Stimulated activated naive CD8-positive, alpha-beta T cell treated with anti-CD3 and anti-CD28 coated beads, Interleukin-15, amount 100 ng/mL, for 72 hours (primary cell): ENCODE measurements around the gene CLK3.
"Not testable (repeated sequence)": the region's sequence is repeated elsewhere in the genome, so short reads cannot be mapped to it uniquely, and the experiment has no call there.

Experiments used
- ATAC-seq: fragments of 150-1000 bp; cut with Tn5 transposase; 2 replicates; pipeline ENCODE4 v1.10.0; 2021; ENCODE audit warnings: mild to moderate bottlenecking, moderate library complexity
- DNase-seq, 2 donors: peaks; one replicate each; pipeline ENCODE4 v3.0.0; 2021 to 2022
- H3K27ac Mint-ChIP-seq, 2 donors: one replicate each; pipeline ENCODE4 v1.8.0; 2022; ENCODE audit warnings: mild to moderate bottlenecking in 2 of 2, mixed read lengths in 2 of 2, moderate library complexity in 2 of 2
- H3K27me3 Mint-ChIP-seq: one replicate; pipeline ENCODE4 v1.8.0; 2022; ENCODE audit warnings: mixed read lengths
- H3K4me1 Mint-ChIP-seq: one replicate; pipeline ENCODE4 v1.8.0; 2022; ENCODE audit warnings: mild to moderate bottlenecking, mixed read lengths
- H3K4me3 Mint-ChIP-seq, 2 donors: one replicate each; pipeline ENCODE4 v1.8.0; 2022; ENCODE audit warnings: mild to moderate bottlenecking in 2 of 2, mixed read lengths in 2 of 2, moderate library complexity in 1 of 2
- H3K9me3 Mint-ChIP-seq, 2 donors: one replicate each; pipeline ENCODE4 v1.8.0; 2022; ENCODE audit warnings: mixed read lengths in 2 of 2

CLK3 gene

GRCh38 chr15:74595271-74595670 is 20.4 kb upstream of the CLK3 start:
- Mint-ChIP-seq H3K4me3 (no peak overlapping the region), H3K27ac (peak overlapping the region in 1 of 2 donors; percentile 16), H3K27me3 (no peaks in the 10 kb centered on the region), H3K4me1 (peaks cover 25% of the 10 kb centered on the region), H3K9me3 (no peaks in the 10 kb centered on the region)
- no peak for DNase-seq
- ATAC-seq = no peak

GRCh38 chr15:74596736-74597135 is 18.9 kb upstream of the CLK3 start:
- H3K27ac Mint-ChIP-seq = peak overlapping the region in 1 of 2 donors; percentile 87

DNA sequence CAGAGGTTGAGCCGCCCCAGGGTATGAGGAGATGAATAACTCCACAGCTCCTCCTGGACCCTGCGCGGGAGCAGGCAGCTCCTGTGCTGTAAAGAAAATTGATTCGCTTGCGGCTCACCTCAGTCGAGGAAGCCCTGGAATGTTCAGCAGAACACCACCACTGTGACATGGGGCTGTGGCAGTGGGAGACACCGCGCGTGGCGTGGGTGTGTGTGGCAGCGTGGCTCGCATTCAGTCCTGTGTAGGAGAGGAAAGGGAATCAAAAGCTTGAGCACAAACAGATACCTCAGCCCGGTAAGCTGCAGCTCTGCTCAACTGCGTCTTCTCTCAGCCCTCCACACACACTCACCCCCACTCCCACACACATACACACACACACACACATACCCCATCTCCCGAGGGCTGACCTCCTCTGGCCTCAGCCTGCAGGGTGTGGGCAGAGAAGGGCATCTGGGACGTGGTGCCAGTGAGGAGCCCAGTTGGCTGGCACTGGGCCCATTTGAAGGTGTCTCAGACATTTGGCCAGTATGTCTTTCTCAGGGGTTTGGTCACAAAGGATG is 18.4 kb upstream of the CLK3 start:
- not testable (repeated sequence) for DNase-seq, H3K27ac Mint-ChIP-seq, H3K4me3 Mint-ChIP-seq, H3K27me3 Mint-ChIP-seq, ATAC-seq, H3K9me3 Mint-ChIP-seq
- peaks cover 25% of the 10 kb centered on the region for H3K4me1 Mint-ChIP-seq

More at GRCh38 chr15:74596736-74597135, 18.9 kb upstream of the CLK3 start:
- not testable (repeated sequence) for ATAC-seq, H3K27me3 Mint-ChIP-seq, H3K9me3 Mint-ChIP-seq, H3K4me3 Mint-ChIP-seq, DNase-seq
- peaks cover 25% of the 10 kb centered on the region for H3K4me1 Mint-ChIP-seq

DNA sequence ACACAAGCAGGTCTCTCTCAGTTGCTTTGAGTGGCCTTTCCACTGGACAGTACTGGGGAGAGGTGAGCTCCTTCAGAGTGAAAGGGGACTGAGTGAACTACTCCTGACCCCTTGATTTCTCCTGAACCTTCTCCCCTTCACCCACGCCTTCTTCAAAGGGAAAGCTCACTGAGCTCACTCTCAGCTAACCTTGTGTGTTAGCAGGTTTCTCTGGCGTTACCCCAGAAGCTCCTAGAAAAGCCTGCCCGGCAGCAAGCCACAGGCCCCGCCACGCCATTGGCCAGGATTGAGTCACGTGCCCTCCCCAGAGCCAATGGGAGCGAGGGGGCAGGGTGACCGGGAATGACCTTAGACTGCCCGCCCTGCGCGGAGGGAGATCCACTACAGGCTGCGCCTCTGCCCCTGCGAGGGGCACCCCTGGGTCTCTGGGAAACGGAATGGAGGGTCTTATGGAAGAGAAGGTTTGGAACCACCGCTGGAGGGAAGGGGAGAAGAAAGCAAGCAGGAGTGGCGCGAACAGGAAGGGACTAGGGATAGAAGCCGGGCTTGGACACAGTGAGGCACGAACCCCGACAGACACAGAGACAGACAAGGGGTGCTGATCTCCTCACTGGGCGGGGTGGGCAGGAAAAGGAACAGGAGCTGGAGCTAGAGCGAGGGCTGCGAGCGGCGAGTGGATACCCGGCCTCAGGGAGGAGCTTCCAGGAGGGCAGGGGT is 17.4 kb upstream of the CLK3 start:
- H3K4me1 Mint-ChIP-seq = peaks cover 25% of the 10 kb centered on the region
- H3K4me3 Mint-ChIP-seq = peak overlapping the region; percentile 94 to 100
- H3K9me3 Mint-ChIP-seq = no peaks in the 10 kb centered on the region
- ATAC-seq (peak; percentile 97), DNase-seq (peak; percentile 81 to 89)
- H3K27me3 Mint-ChIP-seq = no peaks in the 10 kb centered on the region
- peak overlapping the region; percentile 96 to 100 for H3K27ac Mint-ChIP-seq

DNA sequence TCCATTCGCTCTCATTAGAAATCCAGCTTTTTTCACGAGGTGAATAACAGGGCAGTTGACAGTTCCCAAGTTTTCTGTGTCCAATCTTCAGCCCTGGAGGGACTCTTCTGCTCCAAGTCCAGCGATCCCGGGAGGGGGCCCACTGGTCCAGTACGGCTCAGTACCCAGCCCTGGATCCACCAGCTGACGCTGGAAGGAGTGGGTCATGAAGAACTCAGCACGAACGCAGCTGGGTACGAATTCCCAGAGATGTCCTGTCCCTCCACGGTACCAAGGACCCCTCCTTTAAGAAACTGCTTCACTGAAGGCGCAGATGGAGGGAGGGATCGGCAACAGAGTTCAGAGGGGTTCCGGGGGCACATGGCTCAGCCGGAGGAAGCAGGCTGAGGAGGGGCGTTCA is 16.5 kb upstream of the CLK3 start:
- ATAC-seq = no peak
- peaks cover 25% of the 10 kb centered on the region for H3K4me1 Mint-ChIP-seq
- H3K4me3 Mint-ChIP-seq = peak overlapping the region; percentile 94 to 100
- H3K27me3 Mint-ChIP-seq = no peaks in the 10 kb centered on the region
- H3K27ac Mint-ChIP-seq = peak overlapping the region in 1 of 2 donors; percentile 51
- no peak for DNase-seq
- no peaks in the 10 kb centered on the region for H3K9me3 Mint-ChIP-seq

DNA sequence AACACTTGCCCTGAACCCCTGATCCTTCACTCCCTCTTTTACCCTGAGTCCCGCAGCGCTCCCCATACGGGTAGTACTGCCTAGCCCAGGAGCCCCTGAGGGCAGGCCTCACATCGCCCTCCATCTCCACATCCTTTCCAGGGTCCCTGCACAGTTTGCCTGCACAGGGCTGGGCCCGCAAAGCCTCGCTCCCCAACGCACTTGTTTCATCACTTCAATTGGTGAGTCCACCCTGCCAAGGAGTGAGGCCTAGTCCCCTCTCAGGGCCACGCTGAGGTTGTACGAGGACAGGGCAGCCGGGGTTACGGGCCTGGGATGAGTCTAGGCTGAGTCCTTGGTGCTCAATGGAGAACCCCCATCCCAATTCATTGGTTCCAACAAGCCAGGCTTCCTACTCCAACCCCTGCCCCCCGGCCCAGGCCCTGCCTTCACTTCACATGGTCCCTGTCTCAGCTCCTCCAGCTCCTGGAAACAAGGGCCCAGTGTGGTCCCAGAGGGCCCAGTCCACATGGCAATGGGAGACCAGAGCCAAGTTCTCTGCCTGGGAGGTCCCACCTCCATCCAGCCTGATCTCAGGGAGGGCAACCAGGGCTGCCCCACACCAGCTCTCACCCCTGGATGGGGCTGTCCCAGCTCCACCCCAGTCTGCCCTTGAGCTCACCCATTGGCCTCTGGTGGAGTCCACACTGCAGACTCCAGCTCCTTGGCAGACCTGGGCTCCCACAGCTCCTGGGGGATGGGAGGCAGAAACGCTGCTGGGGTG is 12.4 kb upstream of the CLK3 start:
- Mint-ChIP-seq H3K4me1 (peaks cover 13% of the 10 kb centered on the region), H3K27ac (peak overlapping the region in 1 of 2 donors; percentile 92), H3K27me3 (no peaks in the 10 kb centered on the region), H3K9me3 (no peaks in the 10 kb centered on the region), H3K4me3 (no peak overlapping the region)
- ATAC-seq (no peak), DNase-seq (no peak)

DNA sequence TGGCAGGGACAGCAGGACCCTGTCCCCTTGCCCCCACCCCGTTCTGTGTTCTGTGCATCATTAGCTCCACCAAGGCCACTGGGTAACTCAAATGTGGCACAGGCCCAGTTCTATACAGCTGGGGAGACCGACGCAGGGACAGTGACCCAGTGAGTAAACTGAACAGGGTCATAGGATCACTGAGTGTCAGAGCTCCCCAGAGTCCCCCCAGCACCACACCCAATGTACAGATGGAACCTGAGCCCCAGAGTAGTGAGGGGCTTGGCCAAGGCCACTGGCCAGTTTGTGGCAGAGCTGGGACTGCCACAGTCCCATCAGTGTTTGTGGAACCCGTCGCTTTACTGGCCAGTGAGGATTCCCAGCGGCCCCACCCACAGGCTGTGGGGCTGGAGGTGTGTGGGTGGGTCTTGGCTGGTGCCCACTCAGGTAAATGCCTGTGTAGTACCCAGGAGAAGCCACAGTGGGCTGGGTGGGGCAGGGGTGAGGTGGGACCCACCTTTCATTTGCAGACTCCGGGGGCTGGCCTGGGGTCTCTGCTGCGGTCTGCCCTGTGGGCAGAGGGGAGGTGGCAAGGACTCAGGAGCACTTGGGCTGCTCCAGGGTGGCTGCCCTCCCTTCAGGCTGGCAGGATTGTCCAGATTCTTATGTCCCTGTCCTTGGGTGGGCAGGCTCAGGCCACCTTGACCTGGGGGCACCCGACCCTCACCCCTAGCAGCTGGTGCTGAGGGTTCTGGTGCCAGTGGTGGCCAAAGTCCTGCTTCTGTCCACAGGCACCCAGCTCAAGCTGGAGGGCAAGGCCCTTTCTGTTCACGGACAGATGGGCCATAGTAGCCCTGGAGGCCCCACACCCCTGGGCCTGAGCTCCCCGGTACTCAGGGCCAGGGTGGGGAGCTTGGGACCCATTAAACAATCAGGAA is 11.6 kb upstream of the CLK3 start:
- ATAC-seq (no peak), DNase-seq (no peak)
- Mint-ChIP-seq H3K27ac (peak overlapping the region in 1 of 2 donors; percentile 92), H3K4me1 (peaks cover 6% of the 10 kb centered on the region), H3K4me3 (no peak overlapping the region), H3K9me3 (no peaks in the 10 kb centered on the region), H3K27me3 (no peaks in the 10 kb centered on the region)

DNA sequence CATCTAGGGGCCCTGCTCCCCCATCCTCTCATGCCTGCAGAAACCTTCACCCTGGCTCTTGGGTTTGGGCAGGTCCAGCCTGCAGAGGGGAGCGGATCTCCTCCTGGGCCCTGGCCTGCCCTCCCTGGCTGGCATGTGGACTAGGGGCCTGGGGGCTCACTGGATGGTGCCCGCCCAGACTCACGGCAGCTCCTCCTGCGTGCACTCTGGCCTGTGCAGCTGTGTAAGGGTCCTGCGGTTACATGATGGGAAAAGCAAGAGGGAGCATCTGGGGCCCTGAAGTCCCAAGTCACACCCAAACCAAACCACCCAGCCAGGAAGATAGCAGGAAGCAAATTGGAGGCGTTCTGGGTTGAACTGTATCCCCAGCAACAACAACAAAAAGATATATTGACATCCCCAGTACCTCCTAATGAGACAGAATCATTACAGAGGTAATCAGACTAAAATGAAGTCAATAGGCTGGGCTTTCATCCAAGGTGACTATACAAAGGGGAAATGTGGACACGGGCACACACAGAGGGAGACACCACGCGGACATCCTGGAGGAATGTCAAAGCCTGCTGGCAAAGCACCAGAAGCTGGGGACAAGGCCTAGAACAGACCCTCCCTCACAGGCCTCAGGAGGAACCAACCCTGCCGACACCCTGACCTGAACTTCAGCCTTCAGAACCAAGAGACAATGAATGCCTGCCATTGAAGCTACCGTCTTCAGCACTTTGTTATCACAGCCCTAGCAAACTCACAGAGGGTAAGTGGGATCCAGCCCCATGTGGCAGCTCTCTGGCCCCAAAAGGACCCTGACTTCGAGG is 10.4 kb upstream of the CLK3 start:
- Mint-ChIP-seq H3K9me3 (no peaks in the 10 kb centered on the region), H3K27me3 (no peaks in the 10 kb centered on the region), H3K4me3 (no peak overlapping the region), H3K27ac (no peak overlapping the region), H3K4me1 (no peaks in the 10 kb centered on the region)
- ATAC-seq (no peak), DNase-seq (no peak)

DNA sequence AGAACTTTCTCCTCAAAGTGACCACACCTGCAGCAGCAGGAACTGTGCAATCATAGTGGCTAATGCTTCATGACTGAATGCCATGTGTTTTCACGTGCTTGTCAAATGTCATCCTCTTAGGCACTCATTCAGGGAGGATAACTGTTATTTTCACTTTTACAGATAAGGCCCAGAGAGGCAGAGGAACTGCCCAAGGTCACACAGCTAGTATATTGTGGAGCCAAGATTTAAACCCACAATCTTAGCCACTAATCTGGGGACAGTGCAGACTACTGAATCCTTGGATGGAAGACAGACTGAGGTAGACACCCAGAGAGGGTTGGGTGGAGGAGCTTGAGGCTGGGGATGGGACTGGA is 9.9 kb upstream of the CLK3 start:
- Mint-ChIP-seq H3K9me3 (no peaks in the 10 kb centered on the region), H3K27ac (peak overlapping the region in 1 of 2 donors; percentile 19), H3K4me3 (no peak overlapping the region), H3K27me3 (no peaks in the 10 kb centered on the region), H3K4me1 (no peaks in the 10 kb centered on the region)
- ATAC-seq (no peak), DNase-seq (no peak)

- DNase-seq (no peak), ATAC-seq (no peak)
- Mint-ChIP-seq H3K27ac (no peak overlapping the region), H3K4me3 (no peak overlapping the region), H3K27me3 (no peaks in the 10 kb centered on the region), H3K9me3 (no peaks in the 10 kb centered on the region), H3K4me1 (peaks cover 12% of the 10 kb centered on the region)
Observed at GRCh38 chr15:74608786-74609185, 6.8 kb upstream of the CLK3 start.

- no peak overlapping the region for H3K27ac Mint-ChIP-seq
- H3K4me3 Mint-ChIP-seq = no peak overlapping the region
- H3K4me1 Mint-ChIP-seq = peaks cover 17% of the 10 kb centered on the region
- no peaks in the 10 kb centered on the region for H3K27me3 Mint-ChIP-seq
- DNase-seq = no peak
- no peaks in the 10 kb centered on the region for H3K9me3 Mint-ChIP-seq
- ATAC-seq = no peak
Observed at GRCh38 chr15:74609938-74610301, 5.7 kb upstream of the CLK3 start.

DNA sequence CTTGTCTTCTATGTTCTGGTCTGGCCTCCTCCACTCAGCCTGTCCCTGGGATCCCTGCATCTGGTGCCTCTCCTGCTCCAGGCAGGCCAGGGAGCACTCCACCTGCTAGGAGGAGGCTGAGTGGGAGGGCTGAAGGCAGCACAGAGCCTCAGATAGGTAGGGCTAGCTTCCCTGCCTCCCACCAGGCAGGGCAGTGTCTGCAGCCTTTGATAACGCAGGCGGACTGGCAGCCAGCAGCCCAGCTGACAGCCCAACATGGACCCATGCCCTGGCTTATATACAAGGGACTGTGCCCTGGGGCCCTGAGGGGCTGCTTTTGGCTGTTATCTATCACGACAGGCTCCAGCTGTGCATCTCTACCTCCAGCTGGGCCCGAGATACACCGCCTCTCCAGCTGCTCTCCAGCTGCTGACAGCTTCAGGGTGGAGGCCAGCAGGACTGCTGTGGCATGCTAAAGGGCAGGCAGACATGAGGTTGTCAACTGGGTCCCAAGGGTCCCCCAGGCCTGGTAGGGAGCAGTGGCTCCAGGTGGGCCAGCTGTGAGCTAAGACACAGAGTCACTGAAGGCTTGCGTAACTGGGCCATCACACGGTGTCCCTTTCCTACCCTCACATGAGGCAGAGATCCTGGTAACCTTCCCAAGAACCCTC is 5.2 kb upstream of the CLK3 start:
- Mint-ChIP-seq H3K9me3 (no peaks in the 10 kb centered on the region), H3K27me3 (no peaks in the 10 kb centered on the region), H3K4me1 (peaks cover 17% of the 10 kb centered on the region), H3K4me3 (no peak overlapping the region), H3K27ac (no peak overlapping the region)
- no peak for DNase-seq
- ATAC-seq = no peak

DNA sequence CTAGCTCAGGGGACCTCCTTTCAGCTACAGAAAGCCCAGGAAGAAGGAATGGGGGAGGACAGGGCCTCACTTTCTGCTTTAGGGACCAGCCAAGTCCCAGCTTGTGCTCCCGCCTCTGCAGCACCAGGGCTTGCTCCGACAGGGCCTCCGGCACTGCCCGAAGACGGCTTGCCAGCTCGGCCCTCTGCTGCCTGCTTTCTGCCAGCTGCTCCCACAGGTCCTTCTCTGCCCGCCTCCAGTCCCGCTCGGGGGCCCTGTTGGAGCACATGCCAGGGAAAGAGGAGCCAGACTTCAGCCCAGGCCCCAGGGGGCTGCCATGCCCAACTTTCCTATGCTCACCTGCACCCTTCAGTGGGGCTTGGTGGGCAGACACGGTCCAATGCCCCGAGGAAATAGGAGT is 4.3 kb upstream of the CLK3 start:
- peaks cover 19% of the 10 kb centered on the region for H3K4me1 Mint-ChIP-seq
- H3K27ac Mint-ChIP-seq = no peak overlapping the region
- DNase-seq = no peak
- H3K27me3 Mint-ChIP-seq = no peaks in the 10 kb centered on the region
- no peak overlapping the region for H3K4me3 Mint-ChIP-seq
- H3K9me3 Mint-ChIP-seq = no peaks in the 10 kb centered on the region
- no peak for ATAC-seq

GRCh38 chr15:74611834-74612233 is 3.8 kb upstream of the CLK3 start:
- H3K27ac Mint-ChIP-seq = no peak overlapping the region
- no peaks in the 10 kb centered on the region for H3K9me3 Mint-ChIP-seq
- no peaks in the 10 kb centered on the region for H3K27me3 Mint-ChIP-seq
- H3K4me1 Mint-ChIP-seq = peaks cover 24% of the 10 kb centered on the region
- no peak for ATAC-seq
- H3K4me3 Mint-ChIP-seq = no peak overlapping the region
- no peak for DNase-seq
